ENCODE results near the gene KCTD7.

GRCh38 chr7:66586181-66586580, 42.5 kb upstream of the KCTD7 start:
- TF ChIP-seq CTCF (IDR thresholded peaks at IDR 0.05; ENCODE audit: low read depth, low read length, missing input control) (no peak), REST (IDR thresholded peaks at IDR 0.05) (no peak), RXRA (IDR thresholded peaks at IDR 0.05) (no peak), GABPA (IDR thresholded peaks at IDR 0.05 in 1 of 2, conservative IDR thresholded peaks at IDR 0.05 in 1 of 2) (no peak), ATF3 (IDR thresholded peaks at IDR 0.05) (no peak), FOXA1 (IDR thresholded peaks at IDR 0.05) (no peak), TAF1 (conservative IDR thresholded peaks at IDR 0.05) (no peak)
